A673 (cell line): ENCODE data around the gene PDZD11. TPM values are rescaled to one million over a fixed set of nuclear protein-coding genes. Genes with fewer than 3 reads are reported as not detected.

Experiments used
- BruUV-seq: library from RNA; stranded (reverse); fragments of 400-500 nt; replicated peaks from 2 replicates; lab custom pipeline; 2021; lab: Mats Ljungman, UMichigan
- CTCF ChIA-PET: fragments of 300-600 bp; sonication (Branson Sonifier 250); formaldehyde crosslinking; loops from one replicate; lab custom pipeline; 2022; ENCODE audit warnings: antibody characterized with exemption; lab: Charles Lee
- POLR2A ChIA-PET: fragments of 300-600 bp; sonication (Branson Sonifier 250); formaldehyde crosslinking; loops from one replicate; lab custom pipeline; 2022; ENCODE audit warnings: antibody characterized with exemption; ENCODE audit not compliant: low non-redundant PET; lab: Charles Lee
- DNase-seq: peaks from one replicate; pipeline ENCODE4 v3.0.0-alpha.2; 2015; ENCODE audit warnings: low spot score
- H3K27ac ChIP-seq: fragments of 200-600 bp; sonication (generic); 2 replicates; pipeline ENCODE4 v1.5.1; 2016; ENCODE audit warnings: mixed run types, low read depth, mild to moderate bottlenecking, mixed read lengths, antibody characterized with exemption, low read length; ENCODE audit not compliant: poor library complexity, severe bottlenecking
- H3K27me3 ChIP-seq: fragments of 200-600 bp; sonication (generic); replicated peaks from 2 replicates; pipeline ENCODE4 v1.6.1; 2017; ENCODE audit warnings: mixed run types, low read depth, mild to moderate bottlenecking, mixed read lengths, antibody characterized with exemption, low read length; ENCODE audit not compliant: insufficient read depth, poor library complexity
- H3K36me3 ChIP-seq: fragments of 200-600 bp; sonication (generic); 2 replicates; pipeline ENCODE4 v1.6.1; 2016; ENCODE audit warnings: mixed run types, mild to moderate bottlenecking, mixed read lengths, antibody characterized with exemption, low read length; ENCODE audit not compliant: insufficient read depth, poor library complexity, severe bottlenecking
- H3K4me1 ChIP-seq: fragments of 200-600 bp; sonication (generic); 2 replicates; pipeline ENCODE4 v1.6.1; 2017; ENCODE audit warnings: mixed run types, mild to moderate bottlenecking, mixed read lengths, antibody characterized with exemption, low read length; ENCODE audit not compliant: insufficient read depth, poor library complexity, severe bottlenecking
- H3K4me3 ChIP-seq: fragments of 200-600 bp; sonication (generic); 2 replicates; pipeline ENCODE4 v1.5.1; 2016; ENCODE audit warnings: low read depth, mixed run types, mild to moderate bottlenecking, mixed read lengths, low read length; ENCODE audit not compliant: poor library complexity, severe bottlenecking
- H3K9me3 ChIP-seq: fragments of 200-600 bp; sonication (generic); 2 replicates; pipeline ENCODE4 v1.6.1; 2016; ENCODE audit warnings: mixed run types, low read depth, mild to moderate bottlenecking, mixed read lengths, antibody characterized with exemption, low read length; ENCODE audit not compliant: poor library complexity, severe bottlenecking
- EZH2 ChIP-seq: fragments of 200-600 bp; sonication (generic); IDR thresholded peaks from 2 replicates; pipeline ENCODE4 v1.6.1; 2017; ENCODE audit warnings: borderline replicate concordance, low read depth, mild to moderate bottlenecking, mixed read lengths, antibody characterized with exemption, low read length; ENCODE audit not compliant: poor library complexity, severe bottlenecking
- intact Hi-C: fragments of 100-400 bp; cut with micrococcal nuclease; formaldehyde crosslinking; loops from one replicate; pipeline ENCODE4 v1.10.0; 2022; ENCODE audit not compliant: unreplicated experiment
- total RNA-seq: library from RNA; stranded (reverse); gene quantifications from 2 replicates; pipeline ENCODE4 v1.2.3, GENCODE V29; 2021
- TF ChIP-seq, protein P1 (sequence below): fragments of 300-800, 200-600 bp; sonication (generic); conservative IDR thresholded peaks from 2 replicates; pipeline ENCODE4 v1.5.1; 2017; ENCODE audit warnings: low read depth, mild to moderate bottlenecking, antibody characterized with exemption, low read length, moderate library complexity, mixed read lengths

The PDZD11 gene
- total RNA-seq, 1 experiment from 2014 or later: 57.2 TPM

- BruUV-seq: no TSS peak
- intact Hi-C loops: no loop called here
- no peak for DNase-seq
- Histone ChIP-seq H3K4me1 (no peaks in the 10 kb centered on the region), H3K4me3 (no peak overlapping the region), H3K27ac (no peak overlapping the region), H3K9me3 (no peaks in the 10 kb centered on the region), H3K27me3 (no peaks in the 10 kb centered on the region), H3K36me3 (no peaks in the 10 kb centered on the region)
- ChIA-PET CTCF (no interaction called here), POLR2A (no interaction called here)
- TF ChIP-seq, protein P1, sequence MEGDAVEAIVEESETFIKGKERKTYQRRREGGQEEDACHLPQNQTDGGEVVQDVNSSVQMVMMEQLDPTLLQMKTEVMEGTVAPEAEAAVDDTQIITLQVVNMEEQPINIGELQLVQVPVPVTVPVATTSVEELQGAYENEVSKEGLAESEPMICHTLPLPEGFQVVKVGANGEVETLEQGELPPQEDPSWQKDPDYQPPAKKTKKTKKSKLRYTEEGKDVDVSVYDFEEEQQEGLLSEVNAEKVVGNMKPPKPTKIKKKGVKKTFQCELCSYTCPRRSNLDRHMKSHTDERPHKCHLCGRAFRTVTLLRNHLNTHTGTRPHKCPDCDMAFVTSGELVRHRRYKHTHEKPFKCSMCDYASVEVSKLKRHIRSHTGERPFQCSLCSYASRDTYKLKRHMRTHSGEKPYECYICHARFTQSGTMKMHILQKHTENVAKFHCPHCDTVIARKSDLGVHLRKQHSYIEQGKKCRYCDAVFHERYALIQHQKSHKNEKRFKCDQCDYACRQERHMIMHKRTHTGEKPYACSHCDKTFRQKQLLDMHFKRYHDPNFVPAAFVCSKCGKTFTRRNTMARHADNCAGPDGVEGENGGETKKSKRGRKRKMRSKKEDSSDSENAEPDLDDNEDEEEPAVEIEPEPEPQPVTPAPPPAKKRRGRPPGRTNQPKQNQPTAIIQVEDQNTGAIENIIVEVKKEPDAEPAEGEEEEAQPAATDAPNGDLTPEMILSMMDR: no peak
- TF ChIP-seq EZH2: no peak
Observed at GRCh38 chrX:70257423-70258288, 32.1 kb downstream of the PDZD11 start.

GRCh38 chrX:70255452-70255851 is 34.3 kb downstream of the PDZD11 start:
- DNase-seq: no peak
- H3K36me3 ChIP-seq: no peaks in the 10 kb centered on the region
- peaks cover 5% of the 10 kb centered on the region for H3K27me3 ChIP-seq
- no TSS peak for BruUV-seq
- H3K27ac ChIP-seq: no peak overlapping the region
- H3K4me3 ChIP-seq: no peak overlapping the region
- TF ChIP-seq, protein P1: no peak
- TF ChIP-seq EZH2: no peak
- intact Hi-C loops: no loop called here
- no peaks in the 10 kb centered on the region for H3K9me3 ChIP-seq
- POLR2A ChIA-PET: no interaction called here
- CTCF ChIA-PET: no interaction called here
- H3K4me1 ChIP-seq: no peaks in the 10 kb centered on the region

GRCh38 chrX:70254909-70255308 is 34.8 kb downstream of the PDZD11 start:
- H3K4me1 ChIP-seq: no peaks in the 10 kb centered on the region
- intact Hi-C loops: no loop called here
- DNase-seq: no peak
- no peak overlapping the region for H3K27ac ChIP-seq
- ChIA-PET CTCF (no interaction called here), POLR2A (no interaction called here)
- no TSS peak for BruUV-seq
- no peaks in the 10 kb centered on the region for H3K9me3 ChIP-seq
- no peaks in the 10 kb centered on the region for H3K36me3 ChIP-seq
- TF ChIP-seq, protein P1: no peak
- no peak for TF ChIP-seq EZH2
- peaks cover 5% of the 10 kb centered on the region for H3K27me3 ChIP-seq
- no peak overlapping the region for H3K4me3 ChIP-seq
